Fibroblast of villous mesenchyme (primary cell): Measurements from ENCODE around the gene ARHGEF40. TPM values are rescaled to one million over a fixed set of nuclear protein-coding genes. Genes with fewer than 3 reads are reported as not detected.

Experiments used
- DNase-seq: peaks from one replicate; pipeline ENCODE4 v3.0.0-alpha.2; 2010; ENCODE audit warnings: low read depth
- H3K4me3 ChIP-seq: 2 replicates; pipeline ENCODE4 v1.5.1; 2011; ENCODE audit warnings: low read depth, mild to moderate bottlenecking, low read length
- total RNA-seq: library from RNA; depleted of rRNA; stranded (reverse); fragments of >200 nt; gene quantifications from 2 replicates; pipeline ENCODE4 v1.2.3, GENCODE V29; 2012
- TF ChIP-seq, protein P1 (sequence below): IDR thresholded peaks from 2 replicates; pipeline ENCODE4 v1.5.1; 2012; ENCODE audit warnings: low read depth, mild to moderate bottlenecking, low read length; ENCODE audit not compliant: insufficient read depth

ARHGEF40 gene
- total RNA-seq, 1 donor: 45.3 TPM

DNA sequence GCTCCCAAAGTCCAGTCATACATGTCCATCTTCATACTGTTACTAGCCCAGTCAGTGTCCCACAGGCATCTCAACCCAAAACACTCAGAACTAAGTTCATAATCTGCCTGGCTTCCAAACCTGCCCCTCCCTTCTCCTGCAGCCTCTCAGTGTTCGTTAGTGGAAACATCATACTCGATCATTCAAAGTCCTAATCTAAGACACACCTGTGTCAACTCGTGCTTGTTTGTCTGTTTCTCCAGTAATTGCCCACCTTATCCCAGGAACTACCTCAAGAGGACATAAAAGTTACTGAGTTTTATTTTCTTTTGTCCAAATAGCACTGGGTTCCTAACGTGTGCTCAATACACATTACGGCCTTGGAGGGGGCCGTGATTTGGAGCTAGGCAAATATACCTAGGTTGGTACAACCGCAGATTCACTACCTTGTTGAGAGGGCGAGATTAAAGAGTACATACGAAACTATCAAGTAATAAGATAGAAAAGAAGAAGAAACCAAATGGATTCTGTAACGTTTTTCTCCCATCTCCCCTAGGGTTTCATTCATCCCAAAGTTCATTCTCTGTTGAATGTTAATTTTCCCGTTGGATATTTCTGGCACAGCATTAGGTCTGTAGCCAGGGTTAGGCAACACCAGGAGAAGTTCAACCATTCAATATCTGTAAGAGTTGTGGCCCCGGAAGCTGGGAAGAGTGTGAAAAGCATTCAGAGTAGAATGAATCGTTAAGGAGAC is 9.3 kb upstream of the ARHGEF40 start:
- DNase-seq: no peak
- TF ChIP-seq, protein P1, sequence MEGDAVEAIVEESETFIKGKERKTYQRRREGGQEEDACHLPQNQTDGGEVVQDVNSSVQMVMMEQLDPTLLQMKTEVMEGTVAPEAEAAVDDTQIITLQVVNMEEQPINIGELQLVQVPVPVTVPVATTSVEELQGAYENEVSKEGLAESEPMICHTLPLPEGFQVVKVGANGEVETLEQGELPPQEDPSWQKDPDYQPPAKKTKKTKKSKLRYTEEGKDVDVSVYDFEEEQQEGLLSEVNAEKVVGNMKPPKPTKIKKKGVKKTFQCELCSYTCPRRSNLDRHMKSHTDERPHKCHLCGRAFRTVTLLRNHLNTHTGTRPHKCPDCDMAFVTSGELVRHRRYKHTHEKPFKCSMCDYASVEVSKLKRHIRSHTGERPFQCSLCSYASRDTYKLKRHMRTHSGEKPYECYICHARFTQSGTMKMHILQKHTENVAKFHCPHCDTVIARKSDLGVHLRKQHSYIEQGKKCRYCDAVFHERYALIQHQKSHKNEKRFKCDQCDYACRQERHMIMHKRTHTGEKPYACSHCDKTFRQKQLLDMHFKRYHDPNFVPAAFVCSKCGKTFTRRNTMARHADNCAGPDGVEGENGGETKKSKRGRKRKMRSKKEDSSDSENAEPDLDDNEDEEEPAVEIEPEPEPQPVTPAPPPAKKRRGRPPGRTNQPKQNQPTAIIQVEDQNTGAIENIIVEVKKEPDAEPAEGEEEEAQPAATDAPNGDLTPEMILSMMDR: no peak
- H3K4me3 ChIP-seq: no peak overlapping the region

DNA sequence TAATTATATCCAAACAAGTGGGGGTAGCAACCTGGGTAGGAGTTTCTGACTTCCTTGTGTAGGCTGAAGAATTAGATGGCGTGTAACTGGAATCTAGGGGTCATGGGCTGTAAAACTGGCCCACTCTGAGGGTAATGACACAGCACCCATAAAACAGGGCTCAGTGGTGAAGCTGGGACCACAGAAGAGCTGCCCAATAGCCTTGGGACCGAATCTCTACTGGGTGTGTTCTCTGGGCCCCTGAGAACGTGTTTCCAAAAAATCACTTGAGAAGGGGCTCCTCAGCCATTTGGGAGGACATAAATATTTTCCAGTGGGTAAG is 8.8 kb upstream of the ARHGEF40 start:
- no peak for DNase-seq
- no peak overlapping the region for H3K4me3 ChIP-seq
- TF ChIP-seq, protein P1: no peak

DNA sequence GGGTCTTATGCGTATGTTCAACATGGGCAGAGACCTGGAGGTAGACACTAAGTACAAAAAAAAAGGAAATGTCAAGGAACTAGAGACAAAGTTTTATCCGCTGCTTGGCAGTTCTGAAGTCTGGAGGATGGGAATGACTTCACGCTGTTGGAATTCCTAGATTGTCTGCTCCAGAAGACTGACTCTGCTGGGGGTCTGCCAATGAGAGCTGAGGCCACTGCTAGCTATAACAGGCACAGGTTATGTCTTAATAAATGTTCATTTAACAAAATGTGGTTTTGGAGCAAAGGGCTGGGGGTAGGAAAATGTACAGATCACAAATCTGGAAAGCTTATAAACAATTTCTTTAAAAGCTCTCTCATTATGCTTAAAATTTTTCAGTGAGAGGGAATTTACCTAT is 6.6 kb upstream of the ARHGEF40 start:
- no peak overlapping the region for H3K4me3 ChIP-seq
- no peak for DNase-seq
- TF ChIP-seq, protein P1: no peak

DNA sequence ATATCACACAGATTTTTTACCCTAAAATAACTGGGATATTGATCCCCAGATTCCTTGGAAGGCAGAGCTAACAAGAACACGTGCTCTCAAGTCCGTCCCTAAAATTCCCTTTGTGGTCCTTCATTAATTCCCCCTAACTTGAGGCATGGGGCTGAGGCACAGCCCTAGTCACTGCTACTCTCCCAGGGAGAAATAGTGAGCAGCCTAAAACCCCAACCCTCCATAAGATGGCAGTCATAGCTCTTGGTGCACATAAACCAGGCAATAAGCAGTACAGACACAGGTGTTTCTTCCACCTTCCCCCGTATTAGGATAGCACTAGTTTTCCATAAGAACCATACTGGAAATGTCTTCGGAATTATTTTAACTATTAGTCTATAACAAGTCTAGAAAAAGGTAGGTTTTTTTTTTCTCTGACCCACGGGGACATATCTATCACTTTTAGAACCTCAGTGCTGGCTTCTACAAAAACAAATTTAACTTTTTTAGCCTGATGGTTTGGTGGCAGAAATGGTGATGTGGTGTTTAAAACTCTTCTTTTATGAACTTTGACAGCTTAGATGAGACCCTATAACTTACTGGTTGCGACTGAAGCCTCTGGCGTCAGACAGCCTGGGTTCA is 3.1 kb upstream of the ARHGEF40 start:
- no peak for DNase-seq
- no peak overlapping the region for H3K4me3 ChIP-seq
- TF ChIP-seq, protein P1: peak; percentile 29

DNA sequence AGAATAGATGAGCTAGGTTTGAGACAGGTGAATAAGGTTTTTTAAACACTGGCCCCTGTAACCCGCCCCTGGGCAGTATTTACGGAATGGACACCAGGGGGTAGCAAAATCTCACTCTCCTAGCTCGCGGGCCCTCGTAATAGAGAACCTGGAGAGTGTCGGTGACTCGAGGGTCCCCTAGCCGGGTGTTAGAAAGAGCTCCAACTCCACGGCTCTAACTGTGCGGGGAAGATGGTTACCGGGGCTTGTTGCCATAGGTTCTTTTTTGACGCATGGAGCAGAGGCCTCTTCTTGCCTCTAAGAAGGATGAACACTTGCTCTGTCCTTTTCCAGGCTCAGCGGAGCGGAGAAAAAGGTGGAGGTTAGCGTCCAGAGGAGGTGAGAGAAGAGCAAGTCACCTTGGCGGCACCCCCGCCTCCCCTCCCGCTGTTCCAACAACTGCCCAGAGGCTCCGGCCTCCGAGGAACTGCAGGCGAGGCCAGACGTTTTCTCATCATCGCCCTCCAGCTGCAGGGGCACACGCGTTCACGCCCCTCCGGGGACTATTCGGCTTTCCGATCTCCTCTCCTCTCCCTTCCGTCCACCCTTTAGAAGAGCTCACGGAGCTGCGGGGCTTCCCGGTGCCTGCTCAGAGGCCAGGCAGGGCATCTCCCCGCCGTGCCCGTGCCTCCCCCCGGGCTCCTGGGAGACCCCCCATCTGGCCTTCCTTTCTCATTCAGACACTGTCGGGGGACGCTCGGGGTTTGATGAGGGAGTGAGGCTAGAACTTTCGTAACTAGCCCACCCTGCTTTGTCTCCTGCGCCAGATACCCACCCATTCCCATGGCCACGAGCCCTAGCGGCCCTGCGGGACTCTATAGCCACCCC is 1.4 kb upstream of the ARHGEF40 start:
- TF ChIP-seq, protein P1: peak; percentile 68
- peak overlapping the region; percentile 83 for H3K4me3 ChIP-seq
- DNase-seq: peak; percentile 60

DNA sequence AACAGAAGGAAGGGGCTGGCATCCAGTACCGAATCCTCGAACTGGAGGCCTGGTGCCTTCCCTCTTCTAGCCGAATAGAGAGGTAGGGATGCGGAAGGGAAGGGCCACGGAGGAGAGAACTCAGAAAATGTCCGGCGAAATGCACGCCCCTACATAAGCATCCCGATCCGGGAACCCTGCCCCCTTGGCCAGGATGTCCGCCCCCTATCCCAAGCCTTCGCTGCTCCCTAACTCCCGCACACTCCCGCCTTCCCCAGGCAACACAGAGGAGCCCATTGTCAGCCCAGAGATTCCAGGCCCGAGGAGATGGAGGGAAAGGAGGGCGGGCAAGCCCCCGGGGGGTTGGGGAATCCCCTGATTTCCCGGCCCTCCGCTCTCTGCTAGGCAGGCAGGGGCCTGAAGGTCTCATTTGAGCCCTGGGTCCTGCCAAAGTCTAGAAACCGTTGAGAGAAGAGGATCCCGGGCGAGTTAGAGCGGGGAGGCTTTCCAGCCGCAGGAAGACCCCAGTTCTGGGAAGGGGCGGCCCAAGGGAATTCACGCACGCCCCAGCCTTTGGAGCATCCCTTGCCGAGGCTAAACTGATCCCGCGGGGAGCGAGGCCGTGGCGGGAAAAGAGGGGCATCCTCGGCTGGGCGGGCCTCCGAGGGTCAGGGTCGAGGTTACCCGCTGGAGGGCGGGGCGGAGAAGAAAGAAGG is 569 bp upstream of the ARHGEF40 start:
- DNase-seq: no peak
- TF ChIP-seq, protein P1: no peak
- peak overlapping the region; percentile 83 for H3K4me3 ChIP-seq
